ENCODE results near the gene CCL20. TPM values are rescaled to one million over a fixed set of nuclear protein-coding genes. Genes with fewer than 3 reads are reported as not detected.
A peak's percentile ranks its signal among the peaks of the same experiment; 100 is the strongest.

Gene CCL20
- total and polyA plus RNA-seq, 4 experiments from 2014 or later, result 1.5 to 3.2 (median 2.1) TPM

GRCh38 chr2:227802882-227803281, 10.8 kb upstream of the CCL20 start:
- Histone ChIP-seq H3K9me3 (ENCODE audit: control insufficient read depth in 1 of 2, low read length in 2 of 2) (no peaks in the 10 kb centered on the region), H3K4me1 (ENCODE audit: insufficient read depth, low read length) (peaks cover 9% of the 10 kb centered on the region), H3K36me3 (ENCODE audit: insufficient read depth, low read length) (no peaks in the 10 kb centered on the region), H3K27me3 (ENCODE audit: insufficient read depth, low read length) (no peaks in the 10 kb centered on the region), H3K4me3 (ENCODE audit: low read length in 2 of 2) (no peak overlapping the region), H3K27ac (ENCODE audit: low read depth, low read length) (no peak overlapping the region)
- Mint-ChIP-seq H3K27ac (peak overlapping the region in 2 of 7 donors; percentile 18 to 31), H3K27me3 (no peaks in the 10 kb centered on the region), H3K9me3 (peaks cover 0 to 2% (median 0%) of the 10 kb centered on the region in 8 donors), H3K4me1 (peaks cover 11 to 18% (median 12%) of the 10 kb centered on the region in 4 donors), H3K36me3 (no peaks in the 10 kb centered on the region), H3K4me3 (no peak overlapping the region)
- ChIA-PET POLR2A (ENCODE audit: partially characterized antibody) (no interaction called here), CTCF (ENCODE audit: partially characterized antibody) (no interaction called here)
- no peak for DNase-seq
- intact Hi-C loops (cut with micrococcal nuclease), result no loop called here

GRCh38 chr2:227804975-227805374, 8.7 kb upstream of the CCL20 start:
- H3K9me3 ChIP-seq (ENCODE audit: control insufficient read depth in 1 of 2, low read length in 2 of 2), result no peaks in the 10 kb centered on the region
- CTCF ChIA-PET (ENCODE audit: partially characterized antibody), result interaction anchor here (1.4 to 2.4 kb wide), 4 partner anchors 14 to 57 kb away, joined by 5 to 7 read pairs (median 6); no protein-coding TSS in a partner anchor
- no peaks in the 10 kb centered on the region for H3K27me3 ChIP-seq (ENCODE audit: insufficient read depth, low read length)
- peak overlapping the region; percentile 36 for H3K27ac ChIP-seq (ENCODE audit: low read depth, low read length)
- Mint-ChIP-seq H3K27me3 (no peaks in the 10 kb centered on the region), H3K36me3 (no peaks in the 10 kb centered on the region), H3K9me3 (peaks cover 0 to 2% (median 0%) of the 10 kb centered on the region in 8 donors), H3K27ac (peak overlapping the region; percentile 89 to 99 (median 91)), H3K4me3 (peak overlapping the region in 5 of 8 donors; percentile 2 to 89 (median 85)), H3K4me1 (peaks cover 11 to 18% (median 12%) of the 10 kb centered on the region in 4 donors)
- DNase-seq, result peak in 1 of 5 donors; percentile 47
- H3K36me3 ChIP-seq (ENCODE audit: insufficient read depth, low read length), result no peaks in the 10 kb centered on the region
- no peak overlapping the region for H3K4me3 ChIP-seq (ENCODE audit: low read length in 2 of 2)
- POLR2A ChIA-PET (ENCODE audit: partially characterized antibody), result interaction anchor here (0.6 to 1.7 kb wide), 8 partner anchors 9 to 57 kb away, joined by 3 to 13 read pairs (median 4); partner anchors contain the start of gene CCL20
- intact Hi-C loops (cut with micrococcal nuclease), result loop anchor here (5.0 kb wide), 1 partner anchor 57 kb away; no protein-coding TSS in a partner anchor
- peaks cover 9% of the 10 kb centered on the region for H3K4me1 ChIP-seq (ENCODE audit: insufficient read depth, low read length)

- H3K36me3 Mint-ChIP-seq, result no peaks in the 10 kb centered on the region
- peaks cover 11 to 18% (median 12%) of the 10 kb centered on the region in 4 donors for H3K4me1 Mint-ChIP-seq
- no peaks in the 10 kb centered on the region for H3K9me3 ChIP-seq (ENCODE audit: control insufficient read depth in 1 of 2, low read length in 2 of 2)
- H3K27me3 ChIP-seq (ENCODE audit: insufficient read depth, low read length), result no peaks in the 10 kb centered on the region
- no peaks in the 10 kb centered on the region for H3K27me3 Mint-ChIP-seq
- H3K9me3 Mint-ChIP-seq, result peaks cover 0 to 2% (median 0%) of the 10 kb centered on the region in 8 donors
- intact Hi-C loops (cut with micrococcal nuclease), result loop anchor here (5.0 kb wide), 1 partner anchor 57 kb away; no protein-coding TSS in a partner anchor
- H3K4me3 ChIP-seq (ENCODE audit: low read length in 2 of 2), result peak overlapping the region in 1 of 2 donors; percentile 18
- peaks cover 9% of the 10 kb centered on the region for H3K4me1 ChIP-seq (ENCODE audit: insufficient read depth, low read length)
- ChIA-PET CTCF (ENCODE audit: partially characterized antibody) (interaction anchor here (1.4 to 2.4 kb wide), 4 partner anchors 14 to 57 kb away, joined by 5 to 7 read pairs (median 6); no protein-coding TSS in a partner anchor), POLR2A (ENCODE audit: partially characterized antibody) (interaction anchor here (0.6 to 1.7 kb wide), 9 partner anchors 9 to 57 kb away, joined by 3 to 13 read pairs (median 4); partner anchors contain the start of gene CCL20)
- H3K36me3 ChIP-seq (ENCODE audit: insufficient read depth, low read length), result no peaks in the 10 kb centered on the region
- peak overlapping the region; percentile 61 for H3K27ac ChIP-seq (ENCODE audit: low read depth, low read length)
- peak overlapping the region; percentile 89 to 99 (median 91) for H3K27ac Mint-ChIP-seq
- H3K4me3 Mint-ChIP-seq, result peak overlapping the region; percentile 81 to 89 (median 84)
- DNase-seq, result peak; percentile 51 to 83 (median 57)
These were observed 8.1 kb upstream of the CCL20 start for GRCh38 chr2:227805578-227805977.

GRCh38 chr2:227808936-227809335, 4.7 kb upstream of the CCL20 start:
- DNase-seq, result no peak
- no peaks in the 10 kb centered on the region for H3K36me3 ChIP-seq (ENCODE audit: insufficient read depth, low read length)
- Mint-ChIP-seq H3K4me3 (peak overlapping the region in 4 of 8 donors; percentile 0 to 36 (median 20)), H3K36me3 (peaks cover 0 to 3% of the 10 kb centered on the region in 2 donors), H3K4me1 (peaks cover 15 to 44% (median 28%) of the 10 kb centered on the region in 4 donors), H3K9me3 (peaks cover 0 to 2% (median 0%) of the 10 kb centered on the region in 8 donors), H3K27me3 (no peaks in the 10 kb centered on the region), H3K27ac (peak overlapping the region in 4 of 7 donors; percentile 39 to 66 (median 44))
- CTCF ChIA-PET (ENCODE audit: partially characterized antibody), result interaction anchor here (1.0 kb wide), 1 partner anchor 43 kb away, joined by 3 read pairs; no protein-coding TSS in a partner anchor
- POLR2A ChIA-PET (ENCODE audit: partially characterized antibody), result interaction anchor here (1.2 kb wide), 1 partner anchor 26 kb away, joined by 3 read pairs; no protein-coding TSS in a partner anchor
- H3K4me1 ChIP-seq (ENCODE audit: insufficient read depth, low read length), result peaks cover 20% of the 10 kb centered on the region
- H3K27me3 ChIP-seq (ENCODE audit: insufficient read depth, low read length), result no peaks in the 10 kb centered on the region
- H3K9me3 ChIP-seq (ENCODE audit: control insufficient read depth in 1 of 2, low read length in 2 of 2), result no peaks in the 10 kb centered on the region
- intact Hi-C loops (cut with micrococcal nuclease), result loop anchor here (5.0 kb wide), 1 partner anchor 53 kb away; no protein-coding TSS in a partner anchor
- H3K27ac ChIP-seq (ENCODE audit: low read depth, low read length), result no peak overlapping the region
- no peak overlapping the region for H3K4me3 ChIP-seq (ENCODE audit: low read length in 2 of 2)

- peaks cover 7 to 36% (median 18%) of the 10 kb centered on the region in 4 donors for H3K4me1 Mint-ChIP-seq
- Histone ChIP-seq H3K27ac (ENCODE audit: low read depth, low read length) (peak overlapping the region; percentile 18), H3K9me3 (ENCODE audit: control insufficient read depth in 1 of 2, low read length in 2 of 2) (no peaks in the 10 kb centered on the region), H3K36me3 (ENCODE audit: insufficient read depth, low read length) (no peaks in the 10 kb centered on the region), H3K4me3 (ENCODE audit: low read length in 2 of 2) (no peak overlapping the region), H3K27me3 (ENCODE audit: insufficient read depth, low read length) (no peaks in the 10 kb centered on the region), H3K4me1 (ENCODE audit: insufficient read depth, low read length) (peaks cover 12% of the 10 kb centered on the region)
- CTCF ChIA-PET (ENCODE audit: partially characterized antibody), result interaction anchor here (2.8 kb wide), 1 partner anchor 38 kb away, joined by 6 read pairs; no protein-coding TSS in a partner anchor
- peaks cover 0 to 2% (median 0%) of the 10 kb centered on the region in 8 donors for H3K9me3 Mint-ChIP-seq
- POLR2A ChIA-PET (ENCODE audit: partially characterized antibody), result no interaction called here
- DNase-seq, result no peak
- peak overlapping the region; percentile 42 to 95 (median 81) for H3K27ac Mint-ChIP-seq
- peaks cover 0 to 3% of the 10 kb centered on the region in 2 donors for H3K36me3 Mint-ChIP-seq
- H3K27me3 Mint-ChIP-seq, result no peaks in the 10 kb centered on the region
- intact Hi-C loops (cut with micrococcal nuclease), result no loop called here
- H3K4me3 Mint-ChIP-seq, result peak overlapping the region in 4 of 8 donors; percentile 32 to 47 (median 34)
These were observed 1.6 kb upstream of the CCL20 start for GRCh38 chr2:227812001-227812400.

GRCh38 chr2:227813229-227813561, 447 bp upstream of the CCL20 start:
- H3K4me1 ChIP-seq (ENCODE audit: insufficient read depth, low read length), result peaks cover 19% of the 10 kb centered on the region
- no peaks in the 10 kb centered on the region for H3K27me3 Mint-ChIP-seq
- no peak for DNase-seq
- H3K4me3 ChIP-seq (ENCODE audit: low read length in 2 of 2), result no peak overlapping the region
- intact Hi-C loops (cut with micrococcal nuclease), result no loop called here
- H3K4me3 Mint-ChIP-seq, result peak overlapping the region in 3 of 8 donors; percentile 15 to 95 (median 83)
- H3K36me3 Mint-ChIP-seq, result peaks cover 0 to 3% of the 10 kb centered on the region in 2 donors
- H3K36me3 ChIP-seq (ENCODE audit: insufficient read depth, low read length), result no peaks in the 10 kb centered on the region
- peak overlapping the region; percentile 48 for H3K27ac ChIP-seq (ENCODE audit: low read depth, low read length)
- peaks cover 0 to 1% (median 0%) of the 10 kb centered on the region in 8 donors for H3K9me3 Mint-ChIP-seq
- H3K4me1 Mint-ChIP-seq, result peaks cover 10 to 43% (median 24%) of the 10 kb centered on the region in 4 donors
- POLR2A ChIA-PET (ENCODE audit: partially characterized antibody), result interaction anchor here (1.1 to 2.1 kb wide), 3 partner anchors 8 to 30 kb away, joined by 3 to 9 read pairs (median 6); no protein-coding TSS in a partner anchor
- CTCF ChIA-PET (ENCODE audit: partially characterized antibody), result interaction anchor here (1.0 to 2.8 kb wide), 3 partner anchors 30 to 49 kb away, joined by 3 to 11 read pairs (median 6); no protein-coding TSS in a partner anchor
- H3K27ac Mint-ChIP-seq, result peak overlapping the region; percentile 29 to 97 (median 95)
- H3K9me3 ChIP-seq (ENCODE audit: control insufficient read depth in 1 of 2, low read length in 2 of 2), result no peaks in the 10 kb centered on the region
- no peaks in the 10 kb centered on the region for H3K27me3 ChIP-seq (ENCODE audit: insufficient read depth, low read length)

- POLR2A ChIA-PET (ENCODE audit: partially characterized antibody), result interaction anchor here (2.1 kb wide), 1 partner anchor 9 kb away, joined by 9 read pairs; no protein-coding TSS in a partner anchor
- DNase-seq, result no peak
- Mint-ChIP-seq H3K4me1 (peaks cover 16 to 52% (median 30%) of the 10 kb centered on the region in 4 donors), H3K27ac (peak overlapping the region in 5 of 7 donors; percentile 50 to 69 (median 60)), H3K9me3 (peaks cover 0 to 1% (median 0%) of the 10 kb centered on the region in 8 donors), H3K4me3 (peak overlapping the region in 3 of 8 donors; percentile 12 to 18 (median 15)), H3K27me3 (no peaks in the 10 kb centered on the region), H3K36me3 (peaks cover 0 to 3% of the 10 kb centered on the region in 2 donors)
- intact Hi-C loops (cut with micrococcal nuclease), result loop anchor here (2.0 kb wide), 1 partner anchor 34 kb away; no protein-coding TSS in a partner anchor
- H3K36me3 ChIP-seq (ENCODE audit: insufficient read depth, low read length), result no peaks in the 10 kb centered on the region
- H3K27me3 ChIP-seq (ENCODE audit: insufficient read depth, low read length), result no peaks in the 10 kb centered on the region
- H3K27ac ChIP-seq (ENCODE audit: low read depth, low read length), result no peak overlapping the region
- no peaks in the 10 kb centered on the region for H3K9me3 ChIP-seq (ENCODE audit: control insufficient read depth in 1 of 2, low read length in 2 of 2)
- peaks cover 26% of the 10 kb centered on the region for H3K4me1 ChIP-seq (ENCODE audit: insufficient read depth, low read length)
- CTCF ChIA-PET (ENCODE audit: partially characterized antibody), result interaction anchor here (0.7 to 2.8 kb wide), 5 partner anchors 30 to 49 kb away, joined by 3 to 11 read pairs (median 3); no protein-coding TSS in a partner anchor
- no peak overlapping the region for H3K4me3 ChIP-seq (ENCODE audit: low read length in 2 of 2)
These were observed 1.4 kb downstream of the CCL20 start for GRCh38 chr2:227815066-227815465.

All from CD4-positive, alpha-beta memory T cell (primary cell).